Esophagus squamous epithelium (tissue), 5 donors: ENCODE data around the gene FGD4. TPM values are rescaled to one million over a fixed set of nuclear protein-coding genes. Genes with fewer than 3 reads are reported as not detected.

ENCODE experiments used
- DNase-seq: peaks from one replicate; lab custom pipeline; 2025; lab: John Stamatoyannopoulos, UW
- H3K27ac ChIP-seq, 4 donors: fragments of 200-600 bp; sonication (generic); one replicate each; pipeline ENCODE4 v1.5.1; 2016 to 2019; ENCODE audit warnings: mild to moderate bottlenecking in 1 of 4
- H3K27me3 ChIP-seq, 4 donors: fragments of 200-600 bp; sonication (generic); 1 replicate in 3 of 4; 2 replicates in 1 of 4; pipeline versions ENCODE4 v1.5.1 to v1.6.0; 2017 to 2021; ENCODE audit warnings: antibody characterized with exemption in 1 of 4
- H3K36me3 ChIP-seq, 3 donors: fragments of 200-600 bp; sonication (generic); one replicate each; pipeline ENCODE4 v1.5.1; 2016 to 2019
- H3K4me1 ChIP-seq, 3 donors: fragments of 200-600 bp; sonication (generic); one replicate each; pipeline ENCODE4 v1.5.1; 2017 to 2019
- H3K4me3 ChIP-seq, 4 donors: fragments of 200-600 bp; sonication (generic); 1 replicate in 3 of 4; 2 replicates in 1 of 4; pipeline ENCODE4 v1.5.1; 2016 to 2019; ENCODE audit warnings: mild to moderate bottlenecking in 2 of 4, moderate library complexity in 1 of 4
- H3K9me3 ChIP-seq, 3 donors: fragments of 200-600 bp; sonication (generic); one replicate each; pipeline ENCODE4 v1.5.1; 2016 to 2019
- CTCF ChIP-seq, 6 experiments: fragments of 450-650 bp in 4 of 6; fragments of 200-600 bp in 2 of 6; sonication (generic) in 2 of 6; IDR thresholded peaks; one replicate each; pipeline ENCODE4 v1.5.1; 2016 to 2019; ENCODE audit warnings: antibody characterized with exemption in 6 of 6, mild to moderate bottlenecking in 4 of 6, moderate library complexity in 4 of 6
- POLR2A ChIP-seq, 4 donors: fragments of 450-650 bp; IDR thresholded peaks; one replicate each; pipeline ENCODE4 v1.6.1; 2017; ENCODE audit warnings: antibody characterized with exemption in 4 of 4, mild to moderate bottlenecking in 4 of 4, moderate library complexity in 3 of 4
- WGBS, 2 donors: methylation state at CpG; one replicate each; pipeline ENCODE4 v1.1.5; 2018; 5-methylcytosine and 5-hydroxymethylcytosine counted together
- intact Hi-C: fragments of 100-400 bp; cut with DNase I; formaldehyde crosslinking; loops from one replicate; pipeline ENCODE4 v1.15.0; 2022
- total RNA-seq, 4 donors: library from RNA; depleted of rRNA; stranded (reverse); fragments of >200 nt; gene quantifications; one replicate each; pipeline ENCODE4 v1.1.0, GENCODE V29; 2016
- donor health status: DM: yes; HTN: yes; CAD: no.

The FGD4 gene
- total RNA-seq, 4 donors from 2014 or later, result 17.0 to 49.8 (median 25.6) TPM

GRCh38 chr12:32460638-32461037 is 61.3 kb downstream of the FGD4 start:
- no peak for DNase-seq
- Histone ChIP-seq H3K27me3 (no peaks in the 10 kb centered on the region), H3K36me3 (peaks cover 0 to 17% (median 0%) of the 10 kb centered on the region in 3 donors), H3K27ac (no peak overlapping the region), H3K4me1 (peaks cover 0 to 24% (median 9%) of the 10 kb centered on the region in 3 donors), H3K9me3 (no peaks in the 10 kb centered on the region), H3K4me3 (no peak overlapping the region)
- 97 to 100% methylated on average over 1 of the region's 1 CpG for WGBS, 2 donors
- intact Hi-C loops, result no loop called here
- TF ChIP-seq CTCF (IDR thresholded peaks at IDR 0.05) (no peak), POLR2A (IDR thresholded peaks at IDR 0.05) (no peak)

DNA sequence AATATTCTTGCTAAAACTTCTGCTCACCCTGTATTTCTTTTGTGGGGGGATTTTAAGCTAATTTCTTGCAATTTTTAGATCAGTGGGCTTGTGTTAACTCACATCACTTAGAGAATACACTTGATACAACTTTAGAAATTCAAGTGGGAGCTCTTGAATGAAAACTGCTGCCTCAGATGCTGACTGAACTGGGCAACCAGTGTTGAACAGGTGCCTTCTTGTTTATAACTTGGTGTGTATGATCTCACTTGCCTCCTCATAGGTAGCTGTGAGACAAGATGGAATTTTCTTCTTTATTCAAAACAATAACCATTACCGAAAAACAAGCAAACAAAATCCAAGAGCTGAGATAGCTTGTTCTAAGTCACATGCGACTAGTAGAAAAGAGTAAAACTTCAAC is 63.5 kb downstream of the FGD4 start:
- WGBS, 2 donors, result 88 to 97% methylated on average over 2 of the region's 2 CpGs
- Histone ChIP-seq H3K27me3 (no peaks in the 10 kb centered on the region), H3K4me1 (peaks cover 0 to 2% (median 0%) of the 10 kb centered on the region in 3 donors), H3K9me3 (no peaks in the 10 kb centered on the region), H3K36me3 (peaks cover 0 to 20% (median 0%) of the 10 kb centered on the region in 3 donors), H3K27ac (no peak overlapping the region), H3K4me3 (no peak overlapping the region)
- TF ChIP-seq CTCF (IDR thresholded peaks at IDR 0.05) (no peak), POLR2A (IDR thresholded peaks at IDR 0.05) (no peak)
- intact Hi-C loops, result no loop called here
- no peak for DNase-seq

DNA sequence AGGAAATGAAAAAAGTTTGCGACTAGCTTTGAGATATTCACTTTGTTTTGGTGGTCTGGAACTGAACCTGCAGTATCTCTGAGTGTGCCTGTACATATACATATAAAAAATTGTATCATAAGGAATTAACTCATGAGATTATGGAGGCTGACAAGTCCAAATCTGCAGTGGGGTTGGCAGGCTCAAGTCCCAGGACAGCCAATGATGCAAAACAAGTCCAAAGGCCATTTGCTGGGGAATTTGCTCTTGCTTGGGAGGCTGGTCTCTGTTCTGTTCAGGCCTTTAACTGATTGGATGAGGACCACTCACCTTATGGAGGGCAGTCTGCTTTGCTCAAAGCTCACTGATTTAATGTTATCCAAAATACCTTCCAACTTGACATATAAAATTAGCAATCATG is 66.8 kb downstream of the FGD4 start:
- intact Hi-C loops, result no loop called here
- H3K4me1 ChIP-seq, result no peaks in the 10 kb centered on the region
- 96 to 100% methylated on average over 1 of the region's 1 CpG for WGBS, 2 donors

DNA sequence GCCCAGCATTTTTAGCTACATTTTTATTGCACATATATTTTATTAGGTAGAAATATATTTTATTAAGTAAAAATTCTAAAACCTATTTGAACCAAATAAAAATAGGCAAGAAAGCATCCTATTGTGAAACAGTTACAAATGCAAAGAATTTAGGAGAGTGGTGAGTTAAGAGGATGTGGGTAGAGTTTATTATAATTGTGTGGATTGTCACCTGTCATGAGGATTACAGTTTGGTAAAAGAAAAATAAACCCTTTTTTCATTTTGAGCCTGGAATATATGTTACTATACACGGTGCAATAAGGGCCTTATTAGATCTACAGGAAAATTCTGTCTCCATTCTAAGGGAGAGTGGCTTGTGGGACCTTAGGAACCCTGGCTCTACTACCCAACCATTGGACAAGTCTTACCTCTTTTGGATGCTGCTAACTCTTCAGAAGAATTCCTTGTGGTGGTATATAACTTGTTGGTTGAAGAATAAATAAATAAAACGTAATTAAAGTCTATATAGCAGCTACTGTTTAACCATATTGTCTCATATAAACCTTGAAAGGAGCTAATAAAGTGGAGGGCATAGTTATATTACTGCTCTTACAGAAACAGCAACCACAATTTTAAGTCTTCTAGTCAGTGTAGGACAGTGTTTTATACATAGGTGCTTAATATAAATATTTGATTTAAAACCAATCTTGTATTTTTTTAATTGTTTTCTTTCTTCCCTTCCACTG is 67.8 kb downstream of the FGD4 start:
- no peak overlapping the region for H3K4me3 ChIP-seq
- WGBS, 2 donors, result 47 to 59% methylated on average over 2 of the region's 2 CpGs
- intact Hi-C loops, result no loop called here
- H3K27ac ChIP-seq, result no peak overlapping the region
- TF ChIP-seq POLR2A (IDR thresholded peaks at IDR 0.05), result no peak
- no peak for TF ChIP-seq CTCF (IDR thresholded peaks at IDR 0.05)
- H3K4me1 ChIP-seq, result no peaks in the 10 kb centered on the region
- H3K9me3 ChIP-seq, result no peaks in the 10 kb centered on the region
- DNase-seq, result no peak
- H3K36me3 ChIP-seq, result peaks cover 0 to 10% (median 0%) of the 10 kb centered on the region in 3 donors
- no peaks in the 10 kb centered on the region for H3K27me3 ChIP-seq

More for the DNA sequence above, 66.8 kb downstream of the FGD4 start:
- Histone ChIP-seq H3K27ac (no peak overlapping the region), H3K27me3 (no peaks in the 10 kb centered on the region), H3K9me3 (no peaks in the 10 kb centered on the region), H3K36me3 (peaks cover 0 to 20% (median 0%) of the 10 kb centered on the region in 3 donors), H3K4me3 (no peak overlapping the region)
- no peak for TF ChIP-seq CTCF (IDR thresholded peaks at IDR 0.05)
- TF ChIP-seq POLR2A (IDR thresholded peaks at IDR 0.05), result no peak
- DNase-seq, result no peak

- intact Hi-C loops, result no loop called here
- 61 to 73% methylated on average over 10 of the region's 10 CpGs for WGBS, 2 donors
- TF ChIP-seq POLR2A (IDR thresholded peaks at IDR 0.05) (no peak), CTCF (IDR thresholded peaks at IDR 0.05) (no peak)
- H3K27ac ChIP-seq, result no peak overlapping the region
- H3K4me3 ChIP-seq, result no peak overlapping the region
- peaks cover 0 to 9% (median 0%) of the 10 kb centered on the region in 3 donors for H3K36me3 ChIP-seq
- DNase-seq, result no peak
- H3K9me3 ChIP-seq, result no peaks in the 10 kb centered on the region
- no peaks in the 10 kb centered on the region for H3K4me1 ChIP-seq
- no peaks in the 10 kb centered on the region for H3K27me3 ChIP-seq
Measured at GRCh38 chr12:32467959-32468863, 68.9 kb downstream of the FGD4 start.
